HCT116 (cell line): ENCODE measurements around the gene MGAT4A. TPM values are rescaled to one million over a fixed set of nuclear protein-coding genes. Genes with fewer than 3 reads are reported as not detected.

Experiments
- ATAC-seq: fragments of 200-7000 bp; cut with Tn5 transposase; 2 replicates; pipeline ENCODE4 v1.9.1; 2020; ENCODE audit warnings: mild to moderate bottlenecking, moderate library complexity
- BruUV-seq: library from RNA; stranded (reverse); fragments of 400-500 nt; replicated peaks from 2 replicates; lab custom pipeline; 2021; lab: Mats Ljungman, UMichigan
- CTCF ChIA-PET: fragments of 300-600 bp; sonication (Branson Sonifier 250); formaldehyde crosslinking; loops from one replicate; lab custom pipeline; 2021; ENCODE audit warnings: antibody characterized with exemption; lab: Charles Lee
- POLR2A ChIA-PET: fragments of 300-600, 350-600 bp; sonication (Branson Sonifier 250); formaldehyde crosslinking; loops from one replicate; lab custom pipeline; 2021; ENCODE audit warnings: antibody characterized with exemption; lab: Charles Lee
- RAD21 ChIA-PET, 2 experiments: fragments of 300-600 bp; sonication (Branson Sonifier 250); formaldehyde crosslinking; loops; one replicate each; lab custom pipeline; 2023; ENCODE audit warnings: low total read pairs in 2 of 2; ENCODE audit not compliant: uncharacterized antibody in 2 of 2, unreplicated experiment in 2 of 2, low non-redundant PET in 1 of 2; lab: Charles Lee
- DNase-seq: peaks from one replicate; pipeline ENCODE4 v3.0.0-alpha.2; 2010; ENCODE audit warnings: low read depth, low spot score
- H2AFZ ChIP-seq: fragments of 200-600 bp; shearing (Covaris generic), sonication (generic); 2 replicates; pipeline ENCODE4 v1.6.1; 2017; ENCODE audit warnings: low read depth, mixed run types, mixed read lengths, antibody characterized with exemption, low read length; ENCODE audit not compliant: poor library complexity, severe bottlenecking
- H3K27ac ChIP-seq: 2 replicates; pipeline ENCODE4 v1.5.1; 2012; ENCODE audit warnings: low read depth, low read length
- H3K27me3 ChIP-seq: fragments of 200-600 bp; sonication (generic); 2 replicates; pipeline ENCODE4 v1.6.1; 2016; ENCODE audit warnings: mixed run types, low read length, mixed read lengths; ENCODE audit not compliant: insufficient read depth
- H3K36me3 ChIP-seq, 2 experiments: fragments of 200-500 bp in 1 of 2; fragments of 200-600 bp in 1 of 2; sonication (Bioruptor generic) in 1 of 2; sonication (generic) in 1 of 2; 2 replicates each; pipeline versions ENCODE4 v1.5.1 to v1.6.1; 2014 to 2016; ENCODE audit warnings: low read length in 2 of 2, inconsistent platforms in 1 of 2, mixed read lengths in 1 of 2, mixed run types in 1 of 2; ENCODE audit not compliant: insufficient read depth in 2 of 2, control insufficient read depth in 1 of 2
- H3K4me1 ChIP-seq, 2 experiments: fragments of 200-600 bp in 1 of 2; sonication (generic) in 1 of 2; 2 replicates each; pipeline versions ENCODE4 v1.5.1 to v1.6.1; 2012 to 2017; ENCODE audit warnings: low read length in 2 of 2, inconsistent platforms in 1 of 2, mild to moderate bottlenecking in 1 of 2, mixed read lengths in 1 of 2, mixed run types in 1 of 2, moderate library complexity in 1 of 2; ENCODE audit not compliant: insufficient read depth in 2 of 2, control insufficient read depth in 1 of 2
- H3K4me2 ChIP-seq: fragments of 200-600 bp; sonication (generic); 2 replicates; pipeline ENCODE4 v1.6.1; 2017; ENCODE audit warnings: mixed run types, low read length, mixed read lengths
- H3K4me3 ChIP-seq, 2 experiments: fragments of 200-600 bp in 1 of 2; sonication (generic) in 1 of 2; replicated peaks in 1 of 2; 2 replicates each; pipeline ENCODE4 v1.5.1; 2011 to 2016; ENCODE audit warnings: low read length in 2 of 2, control low read depth in 1 of 2, low read depth in 1 of 2, mild to moderate bottlenecking in 1 of 2, mixed read lengths in 1 of 2, mixed run types in 1 of 2
- H3K79me2 ChIP-seq: fragments of 200-600 bp; sonication (generic); 2 replicates; pipeline ENCODE4 v1.6.1; 2017; ENCODE audit warnings: mild to moderate bottlenecking, mixed run types, low read length, moderate library complexity, mixed read lengths; ENCODE audit not compliant: insufficient read depth
- H3K9ac ChIP-seq: fragments of 200-600 bp; sonication (generic); 2 replicates; pipeline ENCODE4 v1.6.1; 2016; ENCODE audit warnings: low read length, mixed read lengths
- H3K9me2 ChIP-seq: fragments of 200-600 bp; sonication (generic), shearing (Covaris generic); 2 replicates; pipeline ENCODE4 v1.6.1; 2017; ENCODE audit warnings: mixed run types, mild to moderate bottlenecking, moderate library complexity; ENCODE audit not compliant: insufficient read depth
- H3K9me3 ChIP-seq, 2 experiments: fragments of 200-500 bp in 1 of 2; fragments of 200-600 bp in 1 of 2; sonication (Bioruptor generic) in 1 of 2; sonication (generic) in 1 of 2; 2 replicates each; pipeline ENCODE4 v1.6.1; 2014 to 2017; ENCODE audit warnings: low read length in 2 of 2, mixed read lengths in 2 of 2, inconsistent platforms in 1 of 2, low read depth in 1 of 2, mild to moderate bottlenecking in 1 of 2, mixed run types in 1 of 2, moderate library complexity in 1 of 2; ENCODE audit not compliant: control insufficient read depth in 1 of 2, insufficient read depth in 1 of 2
- H4K20me1 ChIP-seq: fragments of 200-600 bp; sonication (generic), shearing (Covaris generic); 2 replicates; pipeline ENCODE4 v1.6.1; 2017; ENCODE audit warnings: mixed run types, mild to moderate bottlenecking, moderate library complexity; ENCODE audit not compliant: insufficient read depth
- ATF3 ChIP-seq: IDR thresholded peaks from 2 replicates; pipeline ENCODE4 v1.6.1; 2012
- CBX3 ChIP-seq: IDR thresholded peaks from 2 replicates; pipeline ENCODE4 v1.6.1; 2012; ENCODE audit warnings: low read depth
- CTCF ChIP-seq, 3 experiments: fragments of 200-600 bp in 1 of 3; sonication (generic) in 1 of 3; IDR thresholded peaks in 2 of 3; conservative IDR thresholded peaks in 1 of 3; 2 replicates each; pipeline ENCODE4 v1.5.1; 2012 to 2017; ENCODE audit warnings: low read depth in 2 of 3, low read length in 2 of 3, antibody characterized with exemption in 1 of 3, borderline replicate concordance in 1 of 3, control low read depth in 1 of 3, mild to moderate bottlenecking in 1 of 3, mixed read lengths in 1 of 3, mixed run types in 1 of 3, moderate library complexity in 1 of 3; ENCODE audit not compliant: insufficient read depth in 1 of 3
- EGR1 ChIP-seq: IDR thresholded peaks from 2 replicates; pipeline ENCODE4 v1.6.1; 2012; ENCODE audit warnings: low read depth
- EZH2phosphoT487 ChIP-seq: fragments of 200-600 bp; IDR thresholded peaks from 2 replicates; pipeline ENCODE4 v1.6.1; 2018; ENCODE audit warnings: antibody characterized with exemption, borderline replicate concordance
- JUND ChIP-seq: IDR thresholded peaks from 2 replicates; pipeline ENCODE4 v1.6.1; 2012
- MAX ChIP-seq: IDR thresholded peaks from 2 replicates; pipeline ENCODE4 v1.6.1; 2012
- POLR2AphosphoS5 ChIP-seq: IDR thresholded peaks from 2 replicates; pipeline ENCODE4 v1.6.1; 2011; ENCODE audit warnings: mild to moderate bottlenecking, low read depth, low read length, moderate library complexity
- REST ChIP-seq: IDR thresholded peaks from 2 replicates; pipeline ENCODE4 v1.6.1; 2012; ENCODE audit warnings: low read depth
- SIN3A ChIP-seq: IDR thresholded peaks from 2 replicates; pipeline ENCODE4 v1.6.1; 2012; ENCODE audit warnings: low read depth
- SP1 ChIP-seq: IDR thresholded peaks from 2 replicates; pipeline ENCODE4 v1.6.1; 2012; ENCODE audit warnings: low read depth
- SRF ChIP-seq: IDR thresholded peaks from 2 replicates; pipeline ENCODE4 v1.6.1; 2012; ENCODE audit warnings: low read depth
- ZBTB33 ChIP-seq: IDR thresholded peaks from 2 replicates; pipeline ENCODE4 v1.6.1; 2011; ENCODE audit warnings: mild to moderate bottlenecking, low read length, moderate library complexity; ENCODE audit not compliant: insufficient replicate concordance; ENCODE audit errors: extremely low read depth
- ZFX ChIP-seq: fragments of 450-650 bp; IDR thresholded peaks from 2 replicates; pipeline ENCODE4 v1.6.1; 2017
- ZNF274 ChIP-seq: fragments of 200-500 bp; sonication (Bioruptor generic); IDR thresholded peaks from 2 replicates; pipeline ENCODE4 v1.6.1; 2014; ENCODE audit warnings: mild to moderate bottlenecking, low read depth, low read length, inconsistent platforms
- intact Hi-C: fragments of 100-400 bp; cut with micrococcal nuclease; formaldehyde crosslinking; loops from 2 replicates; pipeline ENCODE4 v1.10.0; 2022
- total RNA-seq: library from RNA; stranded (reverse); gene quantifications from one replicate; pipeline ENCODE4 v1.2.1, GENCODE V29; 2021; ENCODE audit not compliant: unreplicated experiment

The MGAT4A gene
- total RNA-seq, 1 experiment from 2014 or later: 10.2 TPM

- Histone ChIP-seq H3K4me3 (no peak overlapping the region), H3K36me3 (no peaks in the 10 kb centered on the region), H3K9me2 (no peaks in the 10 kb centered on the region), H3K27ac (no peak overlapping the region), H3K4me1 (peaks cover 0 to 7% of the 10 kb centered on the region in 2 experiments; a peak in 2 of 4 replicates), H3K9ac (no peak overlapping the region), H2AFZ (no peak overlapping the region), H3K27me3 (no peaks in the 10 kb centered on the region), H3K79me2 (no peaks in the 10 kb centered on the region), H3K4me2 (no peak overlapping the region), H4K20me1 (no peaks in the 10 kb centered on the region), H3K9me3 (no peaks in the 10 kb centered on the region)
- DNase-seq (no peak), ATAC-seq (no peak)
- no TSS peak for BruUV-seq
- RAD21 ChIA-PET: no interaction called here
- no peak for TF ChIP-seq EGR1
- TF ChIP-seq ZFX: no peak
- TF ChIP-seq CTCF (IDR thresholded peaks at IDR 0.05 in 2 of 3, conservative IDR thresholded peaks at IDR 0.05 in 1 of 3; ENCODE audit: borderline replicate concordance in 1 of 3, insufficient read depth in 1 of 3, low read depth in 2 of 3, low read length in 2 of 3): no peak
- TF ChIP-seq SP1: no peak
- TF ChIP-seq ZBTB33: no peak
- TF ChIP-seq CBX3: no peak
- TF ChIP-seq REST: no peak
- no peak for TF ChIP-seq EZH2phosphoT487
- no peak for TF ChIP-seq JUND
- no peak for TF ChIP-seq POLR2AphosphoS5
- no peak for TF ChIP-seq ZNF274
- no peak for TF ChIP-seq SIN3A
- no peak for TF ChIP-seq MAX
- no peak for TF ChIP-seq ATF3
- TF ChIP-seq SRF: no peak
- intact Hi-C loops: no loop called here
- POLR2A ChIA-PET: no interaction called here
- CTCF ChIA-PET: no interaction called here
Measured at GRCh38 chr2:98763209-98763951, 32.4 kb upstream of the MGAT4A start.
